ENCODE data around the gene TBCC. TPM values are rescaled to one million over a fixed set of nuclear protein-coding genes. Genes with fewer than 3 reads are reported as not detected.

The TBCC gene
- total and polyA plus RNA-seq, 2 of the 13 experiments (the other 11 are each of a cell fraction or from before 2014, with no cell fraction given), result 14.8 to 36.1 TPM

- TF ChIP-seq ARID5B (CRISPR knock-in tag; IDR thresholded peaks at IDR 0.05) (peak; percentile 67), IRF2 (CRISPR knock-in tag; IDR thresholded peaks at IDR 0.05) (peak; percentile 51; the same call in 1 of the 2 replicates), SRSF4 (IDR thresholded peaks at IDR 0.05; ENCODE audit: low read depth, low read length, poor library complexity, severe bottlenecking) (peak; percentile 15), JUN (CRISPR knock-in tag; IDR thresholded peaks at IDR 0.05) (no peak), ZNF232 (CRISPR knock-in tag; IDR thresholded peaks at IDR 0.05; ENCODE audit: borderline replicate concordance) (peak; percentile 77), KDM4B (CRISPR knock-in tag; IDR thresholded peaks at IDR 0.05) (peak; percentile 83), NCOR1 (IDR thresholded peaks at IDR 0.05; ENCODE audit: borderline replicate concordance, low read length) (peak; percentile 52; the same call in 1 of the 2 replicates), ZNF746 (CRISPR knock-in tag; IDR thresholded peaks at IDR 0.05) (no peak; the same call in 1 of the 2 replicates), ZNF841 (CRISPR knock-in tag; IDR thresholded peaks at IDR 0.05; ENCODE audit: borderline replicate concordance) (peak; percentile 76; the same call in 1 of the 2 replicates), ZFP36L2 (CRISPR knock-in tag; IDR thresholded peaks at IDR 0.05) (no peak), NAIF1 (CRISPR knock-in tag; IDR thresholded peaks at IDR 0.05; ENCODE audit: borderline replicate concordance) (no peak), SPEN (CRISPR knock-in tag; IDR thresholded peaks at IDR 0.05; ENCODE audit: low read depth) (peak; percentile 85), KMT2A (CRISPR knock-in tag; IDR thresholded peaks at IDR 0.05) (peak; percentile 62), MATR3 (CRISPR knock-in tag; IDR thresholded peaks at IDR 0.05) (no peak)
- TF ChIP-seq, protein P1, sequence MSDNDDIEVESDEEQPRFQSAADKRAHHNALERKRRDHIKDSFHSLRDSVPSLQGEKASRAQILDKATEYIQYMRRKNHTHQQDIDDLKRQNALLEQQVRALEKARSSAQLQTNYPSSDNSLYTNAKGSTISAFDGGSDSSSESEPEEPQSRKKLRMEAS (IDR thresholded peaks at IDR 0.05), result peak; percentile 81
- TF ChIP-seq, protein P2, sequence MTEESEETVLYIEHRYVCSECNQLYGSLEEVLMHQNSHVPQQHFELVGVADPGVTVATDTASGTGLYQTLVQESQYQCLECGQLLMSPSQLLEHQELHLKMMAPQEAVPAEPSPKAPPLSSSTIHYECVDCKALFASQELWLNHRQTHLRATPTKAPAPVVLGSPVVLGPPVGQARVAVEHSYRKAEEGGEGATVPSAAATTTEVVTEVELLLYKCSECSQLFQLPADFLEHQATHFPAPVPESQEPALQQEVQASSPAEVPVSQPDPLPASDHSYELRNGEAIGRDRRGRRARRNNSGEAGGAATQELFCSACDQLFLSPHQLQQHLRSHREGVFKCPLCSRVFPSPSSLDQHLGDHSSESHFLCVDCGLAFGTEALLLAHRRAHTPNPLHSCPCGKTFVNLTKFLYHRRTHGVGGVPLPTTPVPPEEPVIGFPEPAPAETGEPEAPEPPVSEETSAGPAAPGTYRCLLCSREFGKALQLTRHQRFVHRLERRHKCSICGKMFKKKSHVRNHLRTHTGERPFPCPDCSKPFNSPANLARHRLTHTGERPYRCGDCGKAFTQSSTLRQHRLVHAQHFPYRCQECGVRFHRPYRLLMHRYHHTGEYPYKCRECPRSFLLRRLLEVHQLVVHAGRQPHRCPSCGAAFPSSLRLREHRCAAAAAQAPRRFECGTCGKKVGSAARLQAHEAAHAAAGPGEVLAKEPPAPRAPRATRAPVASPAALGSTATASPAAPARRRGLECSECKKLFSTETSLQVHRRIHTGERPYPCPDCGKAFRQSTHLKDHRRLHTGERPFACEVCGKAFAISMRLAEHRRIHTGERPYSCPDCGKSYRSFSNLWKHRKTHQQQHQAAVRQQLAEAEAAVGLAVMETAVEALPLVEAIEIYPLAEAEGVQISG (CRISPR knock-in tag; IDR thresholded peaks at IDR 0.05), result peak; percentile 89
- TF ChIP-seq, protein P3, sequence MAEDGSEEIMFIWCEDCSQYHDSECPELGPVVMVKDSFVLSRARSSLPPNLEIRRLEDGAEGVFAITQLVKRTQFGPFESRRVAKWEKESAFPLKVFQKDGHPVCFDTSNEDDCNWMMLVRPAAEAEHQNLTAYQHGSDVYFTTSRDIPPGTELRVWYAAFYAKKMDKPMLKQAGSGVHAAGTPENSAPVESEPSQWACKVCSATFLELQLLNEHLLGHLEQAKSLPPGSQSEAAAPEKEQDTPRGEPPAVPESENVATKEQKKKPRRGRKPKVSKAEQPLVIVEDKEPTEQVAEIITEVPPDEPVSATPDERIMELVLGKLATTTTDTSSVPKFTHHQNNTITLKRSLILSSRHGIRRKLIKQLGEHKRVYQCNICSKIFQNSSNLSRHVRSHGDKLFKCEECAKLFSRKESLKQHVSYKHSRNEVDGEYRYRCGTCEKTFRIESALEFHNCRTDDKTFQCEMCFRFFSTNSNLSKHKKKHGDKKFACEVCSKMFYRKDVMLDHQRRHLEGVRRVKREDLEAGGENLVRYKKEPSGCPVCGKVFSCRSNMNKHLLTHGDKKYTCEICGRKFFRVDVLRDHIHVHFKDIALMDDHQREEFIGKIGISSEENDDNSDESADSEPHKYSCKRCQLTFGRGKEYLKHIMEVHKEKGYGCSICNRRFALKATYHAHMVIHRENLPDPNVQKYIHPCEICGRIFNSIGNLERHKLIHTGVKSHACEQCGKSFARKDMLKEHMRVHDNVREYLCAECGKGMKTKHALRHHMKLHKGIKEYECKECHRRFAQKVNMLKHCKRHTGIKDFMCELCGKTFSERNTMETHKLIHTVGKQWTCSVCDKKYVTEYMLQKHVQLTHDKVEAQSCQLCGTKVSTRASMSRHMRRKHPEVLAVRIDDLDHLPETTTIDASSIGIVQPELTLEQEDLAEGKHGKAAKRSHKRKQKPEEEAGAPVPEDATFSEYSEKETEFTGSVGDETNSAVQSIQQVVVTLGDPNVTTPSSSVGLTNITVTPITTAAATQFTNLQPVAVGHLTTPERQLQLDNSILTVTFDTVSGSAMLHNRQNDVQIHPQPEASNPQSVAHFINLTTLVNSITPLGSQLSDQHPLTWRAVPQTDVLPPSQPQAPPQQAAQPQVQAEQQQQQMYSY (CRISPR knock-in tag; IDR thresholded peaks at IDR 0.05), result peak; percentile 64; the same call in 1 of the 2 replicates
Observed at GRCh38 chr6:42783177-42783875, 37.4 kb upstream of the TBCC start (continued).
